Stimulated activated CD8-positive, alpha-beta memory T cell treated with anti-CD3 and anti-CD28 coated beads, Interleukin-15, amount 100 ng/mL, for 1 hour (primary cell): ENCODE measurements around the gene BHLHE40.

Experiments used
- DNase-seq: peaks from one replicate; pipeline ENCODE4 v3.0.0-alpha.2; 2020; ENCODE audit warnings: low read depth

BHLHE40 gene

DNA sequence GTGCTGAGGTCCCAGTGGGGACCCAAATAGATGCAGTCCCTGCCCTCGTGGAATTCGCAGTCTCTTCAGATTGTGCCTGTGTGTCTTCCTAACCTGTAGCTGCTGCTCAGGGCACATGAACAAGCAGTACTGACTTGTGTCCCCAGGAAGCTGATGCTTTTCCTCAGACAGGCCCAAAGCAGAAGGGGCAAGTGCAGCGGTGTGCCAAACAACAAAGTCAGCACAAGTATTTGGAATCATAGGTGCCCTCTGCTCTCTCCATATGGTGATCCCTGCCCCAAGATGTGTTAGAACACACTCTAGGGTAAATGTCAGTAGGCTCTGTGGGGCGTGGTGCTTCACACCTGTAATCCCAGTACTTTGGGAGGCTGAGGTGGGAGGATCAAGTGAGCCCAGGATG, 21.9 kb downstream of the BHLHE40 start:
- DNase-seq, result no peak

DNA sequence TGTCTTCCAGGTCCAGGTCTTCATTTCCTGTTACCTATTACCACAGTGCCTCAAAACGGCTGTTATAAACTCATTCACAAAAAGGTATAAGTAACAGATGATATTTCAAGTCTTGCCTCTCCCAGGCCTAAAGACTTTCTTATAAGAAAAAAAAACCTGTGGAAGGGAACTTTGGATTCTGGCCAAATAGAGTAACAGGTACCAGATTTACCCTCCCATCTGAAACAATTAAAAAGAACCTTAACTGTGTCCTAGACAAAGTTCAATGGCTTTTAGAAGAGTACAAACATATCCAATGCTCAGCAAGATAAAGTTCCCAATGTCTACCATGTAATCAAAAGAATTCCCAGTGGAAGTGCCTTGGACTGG, 22.6 kb downstream of the BHLHE40 start:
- no peak for DNase-seq

DNA sequence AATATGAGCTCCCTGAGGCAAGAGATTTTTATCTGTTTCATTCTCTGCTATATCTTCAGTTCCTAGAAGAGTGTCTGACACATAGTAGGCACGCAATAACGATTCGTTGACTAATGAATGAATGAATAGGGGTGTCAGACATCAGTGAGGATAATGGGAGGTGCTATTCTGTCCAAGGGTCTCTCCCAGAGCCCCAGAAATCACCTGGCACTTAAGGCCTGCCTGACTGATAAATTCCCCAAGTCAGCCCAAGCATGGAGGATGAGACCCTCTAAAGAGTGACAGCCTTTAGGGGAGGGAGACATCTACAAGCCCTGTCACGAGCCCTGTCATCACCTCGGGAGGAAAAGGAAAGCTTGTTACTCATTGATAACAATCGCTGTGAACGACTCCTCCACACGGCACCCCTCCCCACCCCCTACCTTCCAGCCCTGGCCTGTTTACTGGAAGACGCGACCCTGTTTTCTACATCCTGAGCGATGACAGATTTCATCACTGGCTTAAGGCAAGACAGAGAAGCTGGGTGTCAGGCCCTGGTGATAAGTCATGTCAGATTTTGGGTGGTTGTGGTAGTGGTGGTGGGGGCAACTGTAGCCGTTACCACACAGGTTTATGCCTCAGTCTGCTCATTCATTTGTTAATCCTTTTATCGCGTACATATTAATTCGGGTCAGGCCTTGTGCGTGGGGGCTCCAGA, 23.1 kb downstream of the BHLHE40 start:
- DNase-seq, result peak; percentile 25

DNA sequence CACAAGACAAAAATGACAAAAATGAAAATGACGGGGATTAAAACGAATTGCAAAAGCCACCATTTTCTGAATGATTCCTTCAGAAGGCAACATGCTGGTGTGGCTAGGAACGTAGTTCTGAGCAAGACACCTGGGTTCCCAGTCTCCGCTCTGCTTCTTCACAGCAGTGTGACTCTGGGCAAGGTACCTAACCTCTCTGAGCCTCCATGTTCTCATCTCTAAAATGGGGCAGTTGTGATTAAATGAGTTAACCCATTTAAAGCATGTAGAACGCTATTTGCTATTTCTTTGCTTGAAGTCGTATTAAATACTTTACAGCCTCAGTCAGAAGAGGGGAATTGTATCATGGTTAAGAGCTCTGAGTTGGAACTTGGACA, 23.6 kb downstream of the BHLHE40 start:
- DNase-seq, result no peak

DNA sequence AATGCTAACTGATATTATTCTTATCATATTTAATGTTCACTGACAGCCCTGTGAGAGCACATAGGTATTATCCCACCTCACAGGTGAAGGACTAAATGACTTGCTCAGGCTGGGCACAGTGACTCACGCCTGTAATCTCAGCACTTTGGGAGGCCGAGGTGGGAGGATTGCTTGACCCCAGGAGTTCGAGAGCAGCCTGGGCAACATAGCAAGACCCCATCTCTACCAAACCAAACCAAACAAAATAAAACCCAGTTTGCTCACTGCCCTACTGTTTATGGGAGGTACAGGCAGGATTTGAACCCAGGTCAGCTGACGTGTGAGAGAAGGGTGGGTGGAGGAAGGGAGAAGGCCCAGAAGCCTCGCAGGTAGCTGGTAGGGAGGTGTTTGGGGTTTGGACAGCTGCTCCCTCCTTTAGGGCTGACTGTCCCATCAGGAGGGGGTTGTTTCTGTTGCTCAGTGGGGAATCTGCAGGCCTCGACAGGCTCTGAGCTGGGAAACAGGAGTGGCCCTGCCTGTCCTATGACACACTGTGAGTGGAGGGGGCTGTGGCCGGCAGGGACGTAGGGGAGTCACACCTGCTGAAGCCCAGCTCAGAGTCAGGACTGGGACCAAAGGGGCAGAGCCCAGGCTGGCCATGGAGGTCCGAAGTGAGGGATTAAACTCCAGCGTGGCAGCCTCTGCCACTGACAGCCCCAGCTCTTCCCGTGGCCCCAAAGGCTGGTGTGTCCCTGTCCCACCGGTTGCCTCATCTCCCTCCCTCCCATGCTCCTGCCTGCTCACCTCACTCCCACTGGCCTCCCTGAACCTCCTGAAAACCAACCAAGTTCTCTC, 25.3 kb downstream of the BHLHE40 start:
- no peak for DNase-seq

DNA sequence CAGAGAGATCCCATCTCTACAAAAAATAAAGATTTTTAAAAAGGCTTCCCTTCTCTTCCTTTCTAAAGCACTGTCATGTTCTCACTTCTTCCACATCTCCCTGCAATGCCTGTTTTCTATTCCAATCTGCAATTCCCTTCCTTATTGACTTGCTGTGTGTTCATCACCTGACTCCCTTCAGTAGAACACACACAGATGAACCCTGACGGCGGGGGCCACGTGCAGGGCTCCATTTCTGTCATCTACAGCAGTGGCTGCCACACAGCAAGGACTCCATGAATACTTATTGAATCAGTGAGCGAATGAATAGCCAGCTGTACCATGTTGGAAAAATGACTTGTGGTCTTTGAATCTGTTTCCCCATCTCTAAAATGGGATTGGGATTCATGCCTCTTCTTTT, 26.1 kb downstream of the BHLHE40 start:
- no peak for DNase-seq

DNA sequence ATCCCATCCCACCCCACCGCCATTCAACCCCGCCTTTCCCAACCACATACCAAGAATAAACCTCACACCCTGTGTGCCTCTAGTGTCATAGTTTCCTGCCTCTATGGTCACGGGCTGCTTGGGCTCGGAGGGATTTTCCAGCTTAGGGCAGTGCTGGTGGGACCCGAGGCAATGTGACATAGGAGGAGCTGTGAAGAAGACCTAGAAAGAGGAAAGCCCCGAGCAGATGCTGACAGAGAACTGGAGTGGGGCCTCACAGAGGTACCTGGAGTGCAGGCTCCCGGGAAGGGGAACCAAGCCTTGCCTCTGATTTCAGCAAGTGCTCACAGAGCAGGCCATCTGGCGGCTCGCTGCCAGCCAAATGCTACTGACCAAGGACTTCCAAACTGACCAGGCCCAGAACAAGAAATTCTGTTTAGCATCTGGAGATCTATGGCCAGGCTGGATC, 27.5 kb downstream of the BHLHE40 start:
- peak; percentile 35 for DNase-seq

DNA sequence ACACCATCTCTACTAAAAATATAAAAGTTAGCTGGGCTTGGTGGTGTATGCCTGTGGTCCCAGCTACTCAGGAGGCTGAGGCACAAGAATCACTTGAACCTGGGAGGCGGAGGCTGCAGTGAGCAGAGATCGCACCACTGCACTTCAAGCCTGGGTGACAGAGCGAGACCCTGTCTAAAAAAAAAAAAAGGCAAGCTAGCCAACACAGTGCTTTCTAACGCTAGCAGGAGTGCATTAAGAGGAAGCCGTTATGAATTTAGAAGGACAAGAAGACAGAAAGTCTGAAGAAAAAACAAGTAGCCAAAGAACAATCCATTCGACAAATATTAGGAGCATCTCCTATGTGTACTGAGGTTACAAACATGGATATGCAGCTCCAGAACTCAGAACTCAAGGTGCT, 28.6 kb downstream of the BHLHE40 start:
- DNase-seq, result no peak

DNA sequence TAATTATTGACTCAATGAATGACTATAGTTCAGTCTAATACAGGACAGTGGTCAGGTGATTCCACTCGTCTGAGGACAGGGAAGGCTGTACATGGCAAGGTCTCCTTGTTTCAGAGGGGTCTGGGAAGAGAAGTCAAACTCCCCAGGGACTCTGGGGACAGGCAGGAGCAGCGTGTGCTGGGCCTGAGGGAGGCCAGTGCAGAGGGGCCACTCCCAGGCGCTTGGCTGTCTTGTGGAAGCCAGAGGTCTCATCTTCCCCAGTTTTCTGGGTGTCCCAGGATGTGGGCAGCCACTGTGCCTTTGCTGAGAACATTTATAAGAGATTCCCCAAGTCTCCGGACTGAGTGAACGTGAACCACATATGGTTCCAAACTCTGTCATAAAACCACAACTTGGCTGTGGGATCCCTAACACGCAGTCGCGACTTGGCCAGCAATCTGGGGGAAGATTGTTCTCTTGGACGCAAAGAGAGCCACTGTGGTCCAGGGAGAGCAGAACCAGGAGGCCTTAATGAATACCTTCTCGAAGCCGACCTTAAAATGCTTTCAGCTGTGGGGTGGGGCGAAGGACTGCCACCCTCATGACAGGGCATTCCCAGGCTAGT, 30.4 kb downstream of the BHLHE40 start:
- DNase-seq, result no peak

DNA sequence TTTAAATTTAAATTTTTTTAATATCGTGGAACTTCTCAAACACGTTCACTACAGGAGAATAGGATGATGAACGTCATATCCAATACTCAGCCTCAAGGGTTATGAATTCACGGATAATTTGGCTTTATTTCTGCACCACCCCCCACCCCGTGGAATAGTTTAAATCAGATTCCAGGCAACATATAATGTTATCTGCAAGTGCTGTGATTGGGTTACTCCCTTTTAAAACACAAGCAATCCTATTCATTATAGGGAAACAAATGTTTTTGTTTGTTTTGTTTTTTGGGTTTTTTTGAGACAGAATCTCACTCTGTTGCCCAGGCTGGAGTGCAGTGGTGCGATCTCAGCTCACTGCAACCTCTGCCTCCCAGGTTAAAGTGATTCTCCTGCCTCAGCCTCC, 30.9 kb downstream of the BHLHE40 start:
- DNase-seq, result no peak

DNA sequence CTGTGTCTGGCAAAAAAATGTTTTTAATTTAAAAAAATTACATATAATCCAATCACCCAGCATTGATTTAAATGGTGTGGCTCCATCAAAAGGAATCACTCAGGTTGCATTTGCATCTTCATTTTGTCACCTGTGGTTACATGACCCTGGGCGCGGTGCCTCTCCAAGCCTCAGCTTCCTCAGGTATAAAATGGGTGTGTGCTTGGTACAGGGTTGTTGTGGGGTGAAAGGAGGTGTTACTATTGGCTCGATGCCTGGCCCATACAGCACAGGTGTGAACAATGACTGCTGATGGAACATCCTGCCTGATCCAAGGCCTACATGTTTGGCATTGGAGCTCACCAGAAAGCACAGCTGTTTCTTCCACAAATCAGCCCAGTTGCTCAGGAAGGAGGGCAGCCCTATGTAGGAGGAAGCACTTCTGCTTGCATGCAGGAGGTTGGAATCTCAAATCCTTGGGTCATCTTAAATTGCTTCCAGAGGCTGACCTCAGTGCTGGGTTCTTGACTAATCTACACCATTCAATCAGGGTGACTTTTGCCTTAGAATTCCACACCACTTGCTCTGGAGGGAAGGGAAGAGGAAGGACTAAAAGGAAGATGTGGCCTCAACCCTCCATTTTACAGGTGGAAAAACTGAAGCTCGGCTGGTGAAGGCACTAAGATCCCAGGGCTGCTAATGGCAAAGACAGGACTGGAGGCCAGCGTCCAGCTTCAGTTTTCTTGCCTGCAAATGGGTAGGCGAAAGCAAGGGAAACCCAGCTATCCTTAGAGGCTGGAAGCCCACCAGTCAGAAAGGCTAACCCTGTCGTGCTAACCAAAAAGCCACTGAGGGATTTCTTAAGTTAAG, 31.7 kb downstream of the BHLHE40 start:
- DNase-seq, result no peak

DNA sequence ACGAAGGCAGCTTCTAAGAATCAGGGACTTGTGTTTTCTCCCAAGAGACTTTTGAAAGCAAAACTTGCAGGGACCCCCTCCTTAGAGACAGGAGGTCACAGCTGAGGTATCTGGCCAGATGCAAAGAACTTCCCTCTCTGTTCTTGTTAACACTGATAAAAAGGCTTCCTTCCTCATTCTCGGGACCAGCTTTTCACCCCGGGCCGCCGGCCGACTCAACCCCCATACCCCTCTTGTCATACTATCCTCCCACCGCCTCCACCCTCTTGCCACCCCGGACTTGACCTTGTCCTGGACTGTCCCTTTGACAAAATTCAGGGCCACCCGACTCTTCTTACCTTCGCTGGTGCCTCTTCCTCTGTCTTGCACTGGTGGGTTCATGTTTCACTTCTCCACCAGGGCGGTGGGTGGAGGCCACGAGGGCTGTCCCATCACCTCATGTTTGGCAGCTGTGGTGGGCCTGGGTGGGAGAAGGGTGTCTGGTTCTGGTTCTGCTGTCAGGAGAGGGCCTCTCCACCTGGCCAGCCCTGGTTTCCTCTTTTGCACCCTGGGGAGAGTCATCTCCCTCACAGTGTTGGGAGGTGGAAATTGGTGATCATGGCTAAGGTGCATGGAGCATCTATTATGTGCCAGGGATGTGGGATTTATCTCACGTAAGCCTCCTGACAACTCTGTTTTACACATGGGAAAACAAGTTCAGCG, 32.5 kb downstream of the BHLHE40 start:
- no peak for DNase-seq

DNA sequence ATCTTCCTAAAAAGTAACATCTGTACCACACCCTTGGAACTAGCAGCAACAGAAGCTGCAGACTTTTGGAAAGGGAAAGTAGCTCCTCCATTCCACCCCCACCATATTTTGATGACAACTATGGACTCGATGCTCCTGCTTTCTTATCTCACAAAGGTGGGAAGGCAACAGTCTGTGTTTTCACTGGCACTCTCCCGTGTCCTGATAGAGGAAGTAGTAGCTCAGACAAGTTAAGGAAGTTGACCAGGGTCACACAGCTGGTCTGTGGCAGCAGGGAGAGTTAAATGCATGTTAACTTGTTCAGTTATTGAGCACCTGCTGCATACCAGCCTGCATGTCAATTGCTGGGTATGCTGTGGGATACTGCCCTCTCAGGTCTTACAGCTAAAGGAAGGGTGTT, 33.1 kb downstream of the BHLHE40 start:
- no peak for DNase-seq

DNA sequence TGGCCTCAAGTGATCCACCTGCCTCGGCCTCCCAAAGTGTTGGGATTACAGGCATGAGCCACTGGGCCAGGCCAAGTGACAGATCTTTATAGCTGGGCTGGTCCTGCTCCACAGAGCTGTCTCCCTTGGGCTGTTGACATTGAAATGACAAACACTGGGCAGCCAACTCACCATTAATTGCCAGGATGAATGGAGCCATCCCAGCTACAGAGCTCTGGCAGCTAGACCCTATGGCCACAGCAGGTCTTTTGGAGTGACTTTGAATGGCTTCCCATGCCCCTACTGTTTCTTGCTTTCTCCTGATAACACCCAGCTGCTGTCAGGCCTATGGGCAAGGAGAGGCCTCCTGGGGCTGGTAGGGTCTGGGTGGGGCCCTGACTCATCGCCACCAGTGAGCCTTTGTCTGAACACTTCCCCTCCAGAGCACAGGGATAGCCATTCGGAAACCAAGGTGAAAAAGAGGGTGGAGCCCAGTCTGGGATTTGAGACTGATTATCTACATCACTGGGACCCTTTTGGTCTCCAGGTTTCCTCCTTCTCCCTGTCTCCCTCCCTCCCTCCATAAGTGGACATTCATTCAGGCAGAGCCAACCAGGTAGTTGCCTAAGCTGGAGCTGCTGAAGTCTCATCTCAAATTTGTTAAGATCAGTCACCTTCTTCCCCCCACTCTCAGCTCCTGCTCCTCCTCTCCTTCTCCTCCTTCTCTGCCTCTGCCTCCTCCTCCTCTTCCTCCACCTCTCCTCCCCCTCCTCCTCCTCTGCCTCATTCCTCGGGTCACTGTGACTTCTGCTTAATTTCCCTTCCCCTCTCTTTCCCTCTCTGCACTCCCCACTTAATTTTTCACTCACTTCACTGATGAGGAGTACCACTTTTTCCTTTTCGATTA, 34.0 kb downstream of the BHLHE40 start:
- no peak for DNase-seq

DNA sequence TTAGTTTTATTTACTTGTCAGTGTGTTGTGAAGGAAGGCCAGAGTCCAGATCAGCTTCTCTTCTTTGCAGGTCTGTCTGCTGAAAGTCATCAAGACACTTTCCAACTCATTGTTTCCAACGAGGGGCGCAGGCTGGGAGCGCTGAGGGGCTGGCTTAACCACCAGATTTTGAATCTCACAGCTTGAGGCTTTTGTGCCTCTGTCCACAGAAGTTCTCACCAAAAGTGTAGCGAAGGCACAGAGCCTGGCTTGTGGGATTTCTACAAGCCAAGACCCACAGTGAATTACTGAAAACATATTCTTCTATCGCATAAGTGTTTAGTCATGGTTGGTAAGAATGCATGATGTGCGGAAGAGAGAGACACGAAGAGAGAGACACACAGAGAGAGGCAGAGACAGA, 35.2 kb downstream of the BHLHE40 start:
- DNase-seq, result no peak

DNA sequence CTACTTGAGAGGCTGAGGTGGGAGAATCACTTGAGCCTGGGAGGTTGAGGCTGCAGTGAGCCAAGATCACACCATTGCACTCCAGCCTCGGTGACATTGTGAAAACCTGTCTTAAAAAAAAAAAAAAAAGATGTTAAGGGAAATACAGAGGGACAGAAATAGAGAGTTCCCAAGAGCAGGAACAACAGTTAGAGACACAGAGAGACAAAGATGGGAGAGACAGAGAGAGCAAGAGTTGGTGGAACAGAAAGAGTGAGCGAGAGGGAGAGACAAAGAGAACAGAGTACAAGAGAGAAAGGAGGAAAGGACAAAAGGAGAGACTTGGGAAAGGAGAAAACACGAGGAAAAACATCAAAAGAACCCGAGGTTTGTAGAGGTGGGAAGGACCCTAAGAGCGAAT, 35.8 kb downstream of the BHLHE40 start:
- no peak for DNase-seq

DNA sequence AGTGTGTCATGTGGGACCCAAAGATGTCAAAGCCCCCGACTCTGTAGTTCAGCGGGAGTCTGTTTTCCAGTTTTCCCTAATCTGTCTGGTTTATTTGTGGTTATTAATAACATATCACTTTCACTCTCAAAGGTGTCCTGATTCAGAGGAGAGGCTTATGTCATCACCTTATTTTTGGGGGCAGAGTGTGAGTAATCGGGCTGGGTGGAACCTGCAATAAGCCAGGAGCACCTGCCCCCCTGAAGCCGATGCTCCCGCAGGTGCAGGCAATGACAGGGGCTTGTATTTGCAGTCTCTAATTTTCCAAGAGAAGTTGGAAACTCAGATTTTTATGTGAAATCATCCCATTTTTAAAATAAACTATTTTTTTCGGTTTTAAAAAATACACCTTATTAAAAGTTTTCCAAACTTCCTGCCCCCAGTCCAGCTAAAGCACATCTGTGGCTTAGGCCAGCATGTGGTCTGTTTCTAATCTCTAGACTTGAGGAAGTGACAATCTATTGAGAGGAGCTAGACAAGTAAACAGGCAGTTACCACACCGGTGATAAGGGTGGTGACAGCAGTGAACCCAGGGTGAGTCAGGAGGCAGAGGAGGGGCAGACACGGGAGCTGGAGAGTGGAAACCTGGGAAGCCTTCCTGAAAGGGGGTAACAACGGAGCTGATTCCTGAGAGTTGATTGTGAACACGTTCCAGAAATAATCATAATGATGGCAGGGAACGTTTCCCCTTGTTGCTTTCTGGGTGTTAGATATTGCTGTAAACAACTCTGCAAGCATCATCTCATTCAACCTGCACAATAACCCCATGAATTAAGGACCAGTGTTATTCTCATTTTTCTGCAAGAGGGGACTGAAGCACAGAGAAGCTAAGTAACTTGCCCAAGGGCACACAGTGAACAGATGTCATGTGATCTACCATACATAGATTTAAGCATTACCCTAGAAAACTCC, 37.2 kb downstream of the BHLHE40 start:
- no peak for DNase-seq

DNA sequence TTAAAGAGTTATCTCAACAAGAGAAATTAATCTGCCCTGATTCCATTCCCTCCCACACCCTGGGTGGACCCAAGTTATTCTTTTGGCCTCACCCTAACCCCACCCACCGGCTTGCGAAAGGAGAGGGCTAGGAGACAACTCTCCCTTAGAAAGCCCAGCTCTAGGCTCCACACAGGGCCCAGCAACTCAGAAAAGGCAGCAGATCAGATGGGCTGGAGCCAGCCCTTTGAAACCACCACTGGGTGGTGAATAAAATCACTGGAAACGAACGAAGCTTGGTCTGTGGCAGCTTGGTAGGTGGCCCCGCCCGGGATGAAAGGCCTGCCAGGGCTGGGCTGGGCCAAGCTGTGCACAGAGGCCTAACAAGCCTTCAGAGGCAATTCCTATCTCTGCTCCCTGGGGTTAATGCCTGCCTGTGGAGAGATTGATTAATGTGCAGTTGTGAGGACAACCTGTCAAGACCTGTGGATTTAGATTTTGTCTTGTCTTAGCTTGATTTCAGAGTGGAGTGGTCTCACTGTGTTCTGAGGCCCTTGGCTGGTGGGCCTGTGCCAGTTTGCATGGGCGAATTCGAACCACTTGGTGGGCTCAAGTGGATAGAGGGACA, 38.8 kb downstream of the BHLHE40 start:
- DNase-seq, result no peak
